ENCODE data around the gene SSBP3. TPM values are rescaled to one million over a fixed set of nuclear protein-coding genes. Genes with fewer than 3 reads are reported as not detected.

Gene SSBP3
- total RNA-seq, 2 donors from 2014 or later = 63.8 to 76.5 TPM

DNA sequence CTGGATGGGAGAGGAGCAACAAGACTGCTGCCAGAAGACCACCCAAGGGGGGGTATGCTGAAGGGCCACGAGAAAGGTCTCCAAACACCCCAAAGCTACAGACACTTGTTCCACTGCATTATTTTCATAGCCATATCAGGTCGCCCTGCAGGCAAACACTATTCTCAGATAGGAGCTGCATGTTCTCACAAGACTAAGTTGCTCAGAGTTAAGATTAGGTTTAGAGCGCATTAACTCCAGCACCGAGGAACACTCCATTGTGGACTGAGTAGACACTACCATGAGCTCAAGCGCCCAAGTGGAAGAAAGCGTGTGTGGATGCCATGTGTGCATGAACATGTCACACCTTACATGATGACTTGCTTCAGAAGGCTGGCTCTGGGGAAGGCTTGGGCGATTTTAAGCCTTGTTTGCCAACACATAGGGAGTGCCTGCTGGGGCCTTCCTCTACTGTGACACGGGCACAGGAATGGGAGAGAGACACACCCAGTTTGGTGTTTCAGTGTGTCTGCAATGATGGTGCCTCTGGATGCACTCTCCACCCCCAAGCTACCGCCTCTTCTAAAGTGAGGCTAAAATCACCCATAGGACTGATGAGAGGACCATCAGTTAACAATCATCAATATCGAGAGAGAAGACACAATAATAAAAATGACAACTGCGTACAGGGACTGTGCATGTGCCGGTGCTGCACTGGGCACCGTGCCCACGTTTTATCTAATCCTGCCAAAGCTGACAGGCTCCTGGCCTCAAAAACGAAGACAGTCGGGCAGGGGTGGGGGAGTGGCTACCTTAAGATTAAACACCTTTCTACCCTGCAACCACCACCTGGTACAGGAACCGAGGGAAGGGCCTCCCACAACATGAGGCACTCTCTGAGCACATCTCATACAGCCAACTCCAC is 34.9 kb downstream of the SSBP3 start:
- peaks cover 24% of the 10 kb centered on the region for H3K4me1 ChIP-seq
- intact Hi-C loops (cut with DNase I) = no loop called here

DNA sequence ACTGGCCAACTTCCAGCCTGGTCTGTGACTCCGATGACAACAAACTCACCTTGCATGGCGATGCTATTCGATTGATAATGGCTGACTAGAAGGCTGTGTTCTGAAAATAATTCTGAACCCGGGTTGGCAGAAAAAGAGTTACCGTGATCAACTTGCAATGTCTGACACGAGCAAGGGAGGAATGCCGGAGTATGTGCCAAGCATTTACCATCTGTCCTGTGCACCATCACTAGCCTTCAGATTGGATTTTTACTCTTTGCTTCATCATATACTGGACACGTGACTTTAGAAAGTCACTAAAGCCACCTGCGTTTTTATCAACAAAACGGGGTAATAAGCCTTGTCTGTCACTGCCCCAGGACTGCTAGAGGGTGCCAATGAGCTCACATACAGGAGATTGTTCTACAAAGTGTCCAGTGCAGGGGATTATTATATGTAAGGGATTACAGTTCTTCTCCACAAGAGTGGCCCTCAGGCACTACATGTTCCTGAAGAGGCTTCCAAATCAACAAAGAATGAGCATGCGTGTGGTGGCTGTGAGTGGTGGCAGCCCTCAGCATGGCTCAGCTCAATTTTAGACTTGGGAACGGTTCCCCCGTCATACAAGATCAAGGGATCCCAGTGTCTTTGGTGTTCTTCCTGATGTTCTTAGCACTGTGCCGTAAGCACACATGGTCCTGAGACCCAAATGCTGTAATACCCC is 35.8 kb downstream of the SSBP3 start:
- no peak overlapping the region for H3K27ac ChIP-seq
- H3K27me3 ChIP-seq = no peaks in the 10 kb centered on the region
- no peak overlapping the region for H3K9ac ChIP-seq (ENCODE audit: low read depth in 2 of 2, low read length in 2 of 2)
- intact Hi-C loops (cut with DNase I) = no loop called here
- no peak for DNase-seq
- peaks cover 26% of the 10 kb centered on the region for H3K4me1 ChIP-seq
- H3K9me3 ChIP-seq = no peaks in the 10 kb centered on the region
- H3K4me3 ChIP-seq = no peak overlapping the region
- no peaks in the 10 kb centered on the region for H3K36me3 ChIP-seq
- TF ChIP-seq, protein P1, sequence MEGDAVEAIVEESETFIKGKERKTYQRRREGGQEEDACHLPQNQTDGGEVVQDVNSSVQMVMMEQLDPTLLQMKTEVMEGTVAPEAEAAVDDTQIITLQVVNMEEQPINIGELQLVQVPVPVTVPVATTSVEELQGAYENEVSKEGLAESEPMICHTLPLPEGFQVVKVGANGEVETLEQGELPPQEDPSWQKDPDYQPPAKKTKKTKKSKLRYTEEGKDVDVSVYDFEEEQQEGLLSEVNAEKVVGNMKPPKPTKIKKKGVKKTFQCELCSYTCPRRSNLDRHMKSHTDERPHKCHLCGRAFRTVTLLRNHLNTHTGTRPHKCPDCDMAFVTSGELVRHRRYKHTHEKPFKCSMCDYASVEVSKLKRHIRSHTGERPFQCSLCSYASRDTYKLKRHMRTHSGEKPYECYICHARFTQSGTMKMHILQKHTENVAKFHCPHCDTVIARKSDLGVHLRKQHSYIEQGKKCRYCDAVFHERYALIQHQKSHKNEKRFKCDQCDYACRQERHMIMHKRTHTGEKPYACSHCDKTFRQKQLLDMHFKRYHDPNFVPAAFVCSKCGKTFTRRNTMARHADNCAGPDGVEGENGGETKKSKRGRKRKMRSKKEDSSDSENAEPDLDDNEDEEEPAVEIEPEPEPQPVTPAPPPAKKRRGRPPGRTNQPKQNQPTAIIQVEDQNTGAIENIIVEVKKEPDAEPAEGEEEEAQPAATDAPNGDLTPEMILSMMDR (IDR thresholded peaks at IDR 0.05) = no peak

More for the DNA sequence above, 34.9 kb downstream of the SSBP3 start:
- TF ChIP-seq, protein P1 (IDR thresholded peaks at IDR 0.05) = no peak
- no peaks in the 10 kb centered on the region for H3K27me3 ChIP-seq
- H3K9me3 ChIP-seq = no peaks in the 10 kb centered on the region
- H3K27ac ChIP-seq = peak overlapping the region; percentile 46
- H3K9ac ChIP-seq (ENCODE audit: low read depth in 2 of 2, low read length in 2 of 2) = peak overlapping the region in 1 of 2 donors; percentile 64
- peak; percentile 80 for DNase-seq
- no peaks in the 10 kb centered on the region for H3K36me3 ChIP-seq
- H3K4me3 ChIP-seq = no peak overlapping the region

DNA sequence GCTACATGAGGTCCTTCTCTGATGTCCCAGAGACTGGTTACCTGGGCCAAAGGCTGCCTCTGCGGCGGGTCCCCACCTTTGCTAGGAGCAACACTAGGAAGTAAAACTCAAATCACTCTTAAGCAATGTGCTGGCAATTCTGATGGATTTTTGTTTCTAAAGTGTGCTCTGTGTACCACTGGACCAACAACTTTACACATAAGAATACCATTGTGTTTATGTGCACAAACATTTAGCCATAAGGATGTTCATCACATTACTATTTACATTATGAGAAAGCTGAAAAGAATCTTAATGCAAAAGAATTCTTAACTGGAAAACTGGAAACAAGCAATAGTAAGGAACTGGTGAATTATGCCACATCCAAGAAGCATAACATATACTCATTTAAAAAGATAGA is 38.6 kb downstream of the SSBP3 start:
- H3K27me3 ChIP-seq = no peaks in the 10 kb centered on the region
- H3K4me1 ChIP-seq = peaks cover 29% of the 10 kb centered on the region
- no peak for DNase-seq
- no peaks in the 10 kb centered on the region for H3K36me3 ChIP-seq
- intact Hi-C loops (cut with DNase I) = no loop called here
- H3K27ac ChIP-seq = no peak overlapping the region
- H3K9ac ChIP-seq (ENCODE audit: low read depth in 2 of 2, low read length in 2 of 2) = no peak overlapping the region
- H3K4me3 ChIP-seq = no peak overlapping the region
- H3K9me3 ChIP-seq = no peaks in the 10 kb centered on the region
- TF ChIP-seq, protein P1 (IDR thresholded peaks at IDR 0.05) = no peak

DNA sequence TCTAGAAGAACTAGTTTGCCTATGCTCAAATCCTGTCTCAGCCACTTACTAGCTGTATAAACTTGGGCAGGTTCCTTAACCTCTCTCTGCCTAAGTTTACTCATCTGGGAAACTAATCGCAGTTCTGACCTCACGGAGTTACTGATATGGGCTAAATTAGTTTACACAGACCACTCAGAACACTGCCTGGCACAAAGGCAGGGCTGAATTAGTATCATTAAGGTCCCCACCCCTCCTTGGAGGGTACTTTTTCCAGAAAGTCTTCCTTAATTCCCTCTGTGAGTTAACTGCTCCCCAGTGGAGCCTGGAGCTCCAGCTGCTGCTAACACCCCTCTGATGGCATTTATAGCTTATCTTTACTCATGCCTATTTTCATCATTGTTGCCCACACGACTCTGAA is 40.3 kb downstream of the SSBP3 start:
- Histone ChIP-seq H3K36me3 (no peaks in the 10 kb centered on the region), H3K27ac (peak overlapping the region; percentile 5), H3K9me3 (no peaks in the 10 kb centered on the region), H3K4me3 (no peak overlapping the region), H3K27me3 (no peaks in the 10 kb centered on the region), H3K9ac (ENCODE audit: low read depth in 2 of 2, low read length in 2 of 2) (peak overlapping the region in 1 of 2 donors; percentile 30), H3K4me1 (peaks cover 11% of the 10 kb centered on the region)
- TF ChIP-seq, protein P1 (IDR thresholded peaks at IDR 0.05) = no peak
- intact Hi-C loops (cut with DNase I) = no loop called here
- DNase-seq = peak; percentile 66

DNA sequence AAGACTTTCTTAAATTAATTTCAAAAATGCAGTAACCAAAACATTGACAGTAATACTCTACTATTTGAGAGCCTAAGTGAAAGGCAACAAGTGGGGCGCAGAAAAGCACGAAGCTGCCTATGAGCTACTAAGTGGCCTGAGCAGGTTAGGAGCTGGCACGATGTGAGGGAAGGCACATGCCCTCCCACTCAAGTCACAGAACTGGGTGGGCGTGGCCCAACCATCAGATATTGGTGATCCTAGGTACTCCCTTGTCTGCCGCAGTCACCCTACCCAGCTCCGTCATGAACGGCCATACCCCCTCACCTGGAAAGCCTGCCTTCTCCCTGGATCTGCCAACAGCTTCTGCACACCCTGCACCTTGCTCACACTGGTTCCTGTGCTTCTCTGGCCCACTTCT is 40.8 kb downstream of the SSBP3 start:
- Histone ChIP-seq H3K27me3 (no peaks in the 10 kb centered on the region), H3K27ac (peak overlapping the region; percentile 5), H3K9me3 (no peaks in the 10 kb centered on the region), H3K36me3 (no peaks in the 10 kb centered on the region), H3K4me1 (peaks cover 11% of the 10 kb centered on the region), H3K9ac (ENCODE audit: low read depth in 2 of 2, low read length in 2 of 2) (peak overlapping the region in 1 of 2 donors; percentile 30), H3K4me3 (no peak overlapping the region)
- intact Hi-C loops (cut with DNase I) = no loop called here
- TF ChIP-seq, protein P1 (IDR thresholded peaks at IDR 0.05) = no peak
- DNase-seq = peak; percentile 49
